Esophagus mucosa (tissue), 1 donor: ENCODE measurements around the gene ZNF790. TPM values are rescaled to one million over a fixed set of nuclear protein-coding genes. Genes with fewer than 3 reads are reported as not detected.
A peak's percentile ranks its signal among the peaks of the same experiment; 100 is the strongest.

Experiments
- ATAC-seq: fragments of 200-7000 bp; cut with Tn5 transposase; one replicate; pipeline ENCODE4 v1.9.1; 2020
- total RNA-seq: library from RNA; stranded (reverse); gene quantifications from one replicate; pipeline ENCODE4 v1.2.4, GENCODE V29; 2023
- donor health status: DM: yes; HTN: yes; CAD: no.

The ZNF790 gene
- 4.9 TPM for total RNA-seq

DNA sequence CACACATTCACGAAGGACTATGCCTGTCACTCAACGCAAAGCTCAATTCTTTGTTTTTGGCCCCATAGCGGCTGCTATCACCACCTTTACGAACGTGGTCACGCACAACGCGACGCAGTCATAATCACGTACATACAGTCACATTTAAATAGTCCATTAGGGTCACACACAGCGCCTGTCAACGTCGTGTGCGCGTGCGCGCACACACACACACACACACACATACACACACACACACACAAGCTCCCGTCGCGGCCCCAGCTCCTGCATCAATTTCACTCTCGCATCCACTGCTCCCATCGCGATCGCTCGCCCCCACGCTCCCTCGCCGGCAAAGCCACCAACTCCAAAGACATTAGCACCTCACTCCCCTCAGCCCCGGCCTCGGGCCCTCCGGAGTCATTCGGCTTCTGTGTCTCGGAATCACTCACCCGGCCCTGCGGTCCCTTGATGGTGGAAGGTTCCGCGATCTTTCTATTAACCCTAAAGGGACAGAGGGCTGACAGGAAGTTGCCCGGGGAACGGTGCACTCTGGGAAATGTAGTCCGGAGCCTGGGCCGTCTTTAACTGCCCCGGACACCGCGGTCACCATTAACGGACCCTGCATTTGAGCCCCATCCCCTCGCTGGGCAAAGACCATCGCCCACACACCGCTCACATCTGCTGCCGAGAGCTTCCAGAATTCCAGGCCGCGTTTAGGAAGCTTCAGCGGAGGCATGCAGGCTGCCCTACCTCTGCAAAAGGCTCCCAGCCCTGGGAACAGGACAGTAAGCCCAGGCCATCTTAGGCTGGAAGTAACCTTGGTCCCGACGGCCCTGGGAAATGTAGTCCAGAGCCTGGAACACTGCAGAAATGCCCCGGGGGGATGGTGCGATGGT is at the start of gene ZNF790:
Gene ZNF790, minus strand, starts transcription at position 482 of the 878 bp plus-strand sequence. CDS start 12,768 bp downstream, outside the sequence.
- peak; percentile 97 for ATAC-seq

- ATAC-seq, result no peak
Observed at GRCh38 chr19:36876993-36877938, 39.1 kb upstream of the ZNF790 start.

- ATAC-seq, result no peak
Observed at GRCh38 chr19:36851898-36852297, 13.7 kb upstream of the ZNF790 start.

GRCh38 chr19:36850559-36851442 is 12.6 kb upstream of the ZNF790 start, which contains the start of gene ZNF345:
Gene ZNF345, plus strand, starts transcription at chr19:36850876. Its CDS starts 25,955 bp downstream, at chr19:36876831.
- ATAC-seq, result peak; percentile 90

DNA sequence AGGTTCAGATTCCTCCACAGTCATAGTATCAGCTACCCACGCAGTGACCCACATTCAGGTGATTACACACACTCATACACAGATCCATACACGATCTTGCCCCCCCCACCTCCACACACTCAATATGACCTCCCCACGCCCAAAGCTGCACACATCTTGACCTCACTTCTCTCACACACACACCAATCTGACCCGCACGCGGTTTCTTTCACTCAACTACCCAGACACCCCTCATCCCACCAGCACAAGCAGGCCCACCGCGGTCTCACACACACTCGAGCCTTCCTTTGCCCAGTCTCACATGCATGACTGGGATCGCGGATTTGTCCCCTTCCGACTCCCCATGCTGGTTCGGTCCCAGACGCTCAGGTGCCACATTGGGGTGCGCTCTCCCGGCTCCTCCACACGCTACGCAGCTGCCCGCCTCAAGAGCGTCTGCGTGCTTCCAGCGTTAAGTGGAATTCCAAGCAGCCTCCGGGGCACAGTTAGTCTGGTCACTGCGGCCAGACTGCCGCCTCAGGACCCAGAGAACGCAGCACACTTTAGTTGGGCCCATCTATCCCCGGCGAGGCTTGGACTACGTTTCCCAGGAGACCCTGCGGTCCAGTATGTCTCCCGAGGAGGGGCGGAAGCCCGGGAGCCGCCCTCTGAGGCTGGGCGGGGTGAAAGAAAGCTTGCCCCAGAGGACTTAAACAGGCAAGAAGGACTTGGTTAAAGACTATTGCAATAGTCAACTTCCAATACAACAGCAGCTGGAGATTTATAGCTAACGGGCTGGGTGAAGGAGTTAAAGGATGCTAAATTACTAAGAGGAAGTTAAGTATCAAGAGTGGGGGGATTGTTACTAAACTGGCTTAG is 11.7 kb upstream of the ZNF790 start:
- peak; percentile 94 for ATAC-seq

DNA sequence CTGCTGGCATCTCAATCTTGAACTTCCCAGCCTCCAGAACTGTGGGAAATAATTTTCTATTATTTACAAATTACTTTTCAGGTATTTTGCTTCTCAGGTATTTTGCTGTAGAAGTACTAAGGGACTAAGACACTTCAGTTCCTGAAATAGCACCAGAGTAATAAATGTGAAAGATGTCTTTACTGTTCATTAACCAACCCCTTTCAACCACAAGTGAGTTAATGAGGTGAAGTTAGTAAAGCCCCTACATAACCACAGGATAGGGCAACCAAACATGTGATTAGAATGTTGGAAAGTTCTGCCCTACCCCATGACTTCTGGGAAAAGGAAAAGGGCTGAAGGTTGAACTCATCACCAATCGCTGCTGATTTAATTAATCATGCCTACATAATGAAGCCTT is 9.8 kb upstream of the ZNF790 start:
- no peak for ATAC-seq

DNA sequence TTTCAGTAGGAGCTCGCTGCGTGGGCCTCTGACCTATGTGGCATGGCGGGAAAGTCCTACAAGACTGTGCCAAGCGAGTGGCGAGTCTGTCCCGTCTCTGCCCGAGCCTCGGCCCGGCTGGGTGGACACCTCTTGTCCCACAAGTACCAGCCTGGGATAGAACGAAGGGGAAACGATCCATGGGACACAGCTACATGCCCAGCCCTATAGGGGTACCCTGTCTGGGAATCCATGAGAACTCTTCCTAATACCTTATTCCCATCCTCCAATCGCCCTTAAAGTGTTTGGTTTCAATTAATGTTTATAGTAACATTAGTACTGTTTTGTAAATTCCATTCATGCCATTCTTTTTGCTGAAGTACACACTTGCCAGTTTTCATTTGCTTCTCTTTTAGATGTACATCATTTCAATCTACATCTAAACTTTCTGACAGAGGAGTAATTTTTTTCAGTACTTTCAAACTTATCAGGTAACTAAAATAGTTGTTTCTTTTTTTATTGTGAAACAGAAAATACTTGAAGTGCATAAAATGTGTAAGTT is 667 bp upstream of the ZNF790 start:
- ATAC-seq, result peak; percentile 13

DNA sequence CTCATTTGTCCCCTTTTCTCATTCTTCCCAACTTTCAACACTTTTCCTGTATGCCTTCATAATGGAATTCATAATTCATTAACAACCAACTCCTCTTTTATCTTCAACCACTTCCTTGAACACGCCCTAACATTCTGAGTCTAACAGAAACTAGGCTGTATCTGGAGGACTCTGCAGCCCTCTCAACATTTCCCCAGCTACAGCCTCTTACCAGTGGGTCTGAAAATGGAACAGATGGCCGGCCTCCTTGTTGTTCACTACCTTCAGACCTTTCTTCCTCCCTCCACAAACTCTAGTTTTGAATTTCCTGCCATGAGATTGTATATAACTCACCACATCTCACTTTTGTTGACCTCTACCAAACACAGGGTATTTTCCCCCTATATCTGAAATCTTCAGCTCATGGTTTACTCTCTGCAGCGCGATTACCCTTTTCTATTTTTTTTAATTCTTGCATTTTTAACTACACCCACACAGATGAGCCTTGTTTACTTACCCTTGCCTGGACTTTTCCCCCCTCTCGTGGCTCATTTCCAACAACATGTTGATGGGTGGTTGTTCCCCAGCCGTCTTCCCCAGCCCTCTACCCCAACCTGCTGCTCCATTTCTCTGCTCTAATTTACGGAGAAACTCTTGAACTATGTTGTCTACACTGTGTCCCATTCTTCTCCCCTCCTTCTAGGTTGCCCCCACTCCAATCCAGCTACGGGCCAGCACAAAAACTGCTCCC is 846 bp downstream of the ZNF790 start:
- no peak for ATAC-seq

DNA sequence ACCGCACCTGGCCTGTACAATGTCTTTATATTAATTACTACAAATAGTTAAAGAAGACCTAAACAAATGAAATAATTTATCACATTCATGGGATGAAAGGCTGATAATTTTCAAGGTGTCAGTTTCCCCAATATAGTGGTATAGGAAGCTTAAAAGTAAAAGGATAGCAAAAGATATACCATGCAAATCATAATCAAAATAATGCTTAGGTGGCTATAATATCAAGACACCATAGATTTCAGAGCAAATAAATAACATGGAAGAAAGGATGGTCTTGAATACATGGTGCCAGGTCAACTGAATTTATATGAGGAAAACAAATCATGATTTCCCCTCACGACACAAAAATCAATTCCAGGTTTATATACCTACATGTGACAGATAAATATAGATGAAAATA is 4.8 kb downstream of the ZNF790 start:
- no peak for ATAC-seq

GRCh38 chr19:36821758-36822157 is 16.4 kb downstream of the ZNF790 start:
- no peak for ATAC-seq

GRCh38 chr19:36819130-36819630 is 19.0 kb downstream of the ZNF790 start:
- ATAC-seq, result no peak

- ATAC-seq, result no peak
Observed at GRCh38 chr19:36807029-36807428, 31.2 kb downstream of the ZNF790 start.

DNA sequence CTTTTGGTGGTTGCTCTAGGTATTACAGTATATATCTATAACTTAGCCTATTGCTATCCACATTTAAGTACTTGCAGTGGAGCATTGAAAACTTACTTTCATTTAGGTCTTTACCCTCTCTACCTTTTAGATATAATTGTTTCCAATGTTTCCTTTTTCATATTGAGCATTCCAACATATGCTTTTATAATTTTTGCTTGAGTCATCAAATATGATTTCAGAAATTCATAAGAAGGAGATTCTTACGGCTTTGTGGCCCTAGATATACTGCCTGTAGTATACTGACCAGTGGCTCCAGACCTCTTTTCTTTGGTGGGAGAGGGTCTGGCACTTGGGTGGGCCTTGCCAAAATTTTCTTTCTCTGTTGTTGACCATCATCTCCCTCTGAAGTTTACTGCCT is 32.8 kb downstream of the ZNF790 start:
- ATAC-seq, result no peak

DNA sequence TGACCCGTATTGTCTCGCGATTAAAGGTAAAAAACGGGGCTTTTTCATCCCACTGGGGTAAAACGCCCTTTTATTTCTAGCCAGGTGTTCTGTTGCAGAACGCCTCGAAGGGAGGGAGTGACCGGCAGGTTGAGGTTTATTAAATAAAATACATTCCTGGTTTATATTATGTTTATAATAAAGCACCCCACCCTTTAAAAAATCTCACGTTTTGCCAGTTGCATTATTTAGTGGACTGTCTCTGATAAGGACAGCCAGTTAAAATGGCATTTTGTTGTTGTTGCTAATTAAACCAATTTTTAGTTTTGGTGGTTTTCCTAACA is 40.4 kb downstream of the ZNF790 start:
- no peak for ATAC-seq

GRCh38 chr19:36796714-36796992 is 41.5 kb downstream of the ZNF790 start:
- no peak for ATAC-seq

DNA sequence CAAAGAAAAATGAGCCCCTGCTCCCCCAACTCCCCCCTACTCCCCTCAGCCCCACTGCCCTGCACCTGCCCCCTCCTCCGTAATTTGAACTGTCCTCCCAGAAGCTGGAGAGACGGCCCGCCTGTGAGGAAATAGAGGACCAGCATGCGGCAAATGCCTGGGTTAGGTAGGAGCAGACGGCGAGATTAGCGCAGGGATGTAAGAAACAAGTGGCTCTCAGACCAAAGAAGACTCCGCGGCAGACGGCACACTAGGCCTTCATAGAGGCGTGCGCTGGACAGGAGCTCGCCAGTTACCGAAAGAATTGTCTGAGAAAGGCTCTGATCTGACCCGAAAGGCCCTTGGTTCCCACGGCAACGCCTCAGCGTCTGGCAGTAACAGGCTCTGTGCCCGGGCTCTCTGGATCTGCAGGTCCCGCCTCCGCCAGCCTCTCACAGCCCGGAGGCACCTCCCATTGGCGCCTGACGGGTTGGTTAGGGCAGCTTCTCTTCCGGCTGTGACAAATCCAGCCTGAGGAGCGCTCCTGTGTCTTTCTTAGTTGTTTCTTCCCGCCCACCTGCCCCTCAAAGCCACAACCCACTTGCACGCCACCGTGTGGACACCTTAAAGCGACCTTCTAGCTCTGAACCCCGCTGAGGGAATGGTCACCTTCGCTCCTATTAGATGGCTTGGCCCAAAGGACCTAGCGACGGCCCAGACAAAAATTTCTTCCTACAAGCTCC is 46.6 kb downstream of the ZNF790 start:
- ATAC-seq, result peak; percentile 73

- no peak for ATAC-seq
Observed at GRCh38 chr19:36775768-36776167, 62.4 kb downstream of the ZNF790 start.

GRCh38 chr19:36773223-36773579 is 65.0 kb downstream of the ZNF790 start:
- ATAC-seq, result no peak

GRCh38 chr19:36772311-36773222 is 65.6 kb downstream of the ZNF790 start, which contains the start of gene ZNF850:
Gene ZNF850, minus strand, starts transcription at chr19:36772807. Its CDS starts 10,201 bp downstream, at chr19:36762606.
- peak; percentile 98 for ATAC-seq
